Iris pigment epithelial cell (primary cell): ENCODE results near the gene TOM1L2.
A peak's percentile ranks its signal among the peaks of the same experiment; 100 is the strongest.
"Not testable (repeated sequence)": the region's sequence is repeated elsewhere in the genome, so short reads cannot be mapped to it uniquely, and the experiment has no call there.

Experiments used
- DNase-seq: peaks from one replicate; pipeline ENCODE4 v3.0.0-alpha.2; 2011; ENCODE audit warnings: low read depth

Gene TOM1L2

DNA sequence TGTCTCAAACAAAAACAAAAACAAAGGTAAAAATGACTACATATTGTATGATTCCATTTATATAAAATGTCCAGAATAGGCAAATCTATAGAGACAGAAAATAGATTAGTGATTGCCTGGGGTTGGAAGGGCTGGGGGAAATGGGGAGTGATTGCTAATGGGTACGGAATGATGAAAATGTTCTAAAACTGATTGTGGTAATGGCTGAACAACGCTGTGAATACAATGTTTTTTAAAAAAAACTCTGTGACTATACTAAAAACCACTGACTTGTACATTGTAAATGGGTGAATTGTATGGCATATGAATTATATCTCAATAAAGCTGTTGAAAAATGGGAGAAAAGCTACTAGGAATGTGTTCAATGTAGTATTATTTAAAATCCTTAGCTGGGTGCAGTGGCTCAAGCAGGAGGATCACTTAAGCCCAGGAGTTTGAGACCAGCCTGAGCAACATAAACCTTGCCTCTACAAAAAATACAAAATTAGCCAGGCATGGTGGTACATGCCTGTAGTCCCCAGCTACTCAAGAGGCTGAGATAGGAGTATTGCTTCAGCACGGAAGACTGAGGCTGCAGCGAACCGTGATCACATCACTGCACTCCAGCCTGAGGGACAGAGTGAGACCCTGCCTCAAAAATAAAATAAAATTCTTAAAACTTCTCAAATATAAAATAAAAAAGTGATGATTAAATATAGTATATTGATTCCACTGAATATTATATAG, 47.9 kb downstream of the TOM1L2 start:
- no peak for DNase-seq

DNA sequence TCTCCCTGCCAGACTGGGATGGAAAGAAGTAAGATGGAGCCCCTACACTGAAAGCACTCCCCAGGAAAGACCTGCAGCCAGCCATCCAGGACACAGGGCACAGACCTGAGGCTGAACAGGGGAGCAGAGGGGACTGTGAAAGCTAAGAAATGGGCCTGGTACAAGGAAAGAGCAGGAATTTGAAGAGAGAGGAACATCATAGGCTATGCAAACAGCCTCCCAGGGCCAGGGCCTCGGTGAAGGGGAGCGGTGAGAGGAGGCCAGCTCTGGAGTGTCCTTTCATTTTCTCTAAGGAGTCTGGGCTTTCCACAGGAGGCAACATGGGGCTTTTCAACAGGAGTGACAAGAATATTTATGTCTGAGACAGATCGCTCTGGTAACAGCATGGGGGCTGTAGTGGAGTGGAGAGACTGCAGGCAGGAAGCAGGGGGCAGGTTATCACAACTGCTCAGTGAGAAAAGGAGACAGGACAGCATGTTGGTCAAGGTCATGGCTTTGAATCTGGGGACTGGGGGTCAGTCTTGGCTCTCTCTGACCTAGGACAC, 50.1 kb downstream of the TOM1L2 start:
- no peak for DNase-seq

DNA sequence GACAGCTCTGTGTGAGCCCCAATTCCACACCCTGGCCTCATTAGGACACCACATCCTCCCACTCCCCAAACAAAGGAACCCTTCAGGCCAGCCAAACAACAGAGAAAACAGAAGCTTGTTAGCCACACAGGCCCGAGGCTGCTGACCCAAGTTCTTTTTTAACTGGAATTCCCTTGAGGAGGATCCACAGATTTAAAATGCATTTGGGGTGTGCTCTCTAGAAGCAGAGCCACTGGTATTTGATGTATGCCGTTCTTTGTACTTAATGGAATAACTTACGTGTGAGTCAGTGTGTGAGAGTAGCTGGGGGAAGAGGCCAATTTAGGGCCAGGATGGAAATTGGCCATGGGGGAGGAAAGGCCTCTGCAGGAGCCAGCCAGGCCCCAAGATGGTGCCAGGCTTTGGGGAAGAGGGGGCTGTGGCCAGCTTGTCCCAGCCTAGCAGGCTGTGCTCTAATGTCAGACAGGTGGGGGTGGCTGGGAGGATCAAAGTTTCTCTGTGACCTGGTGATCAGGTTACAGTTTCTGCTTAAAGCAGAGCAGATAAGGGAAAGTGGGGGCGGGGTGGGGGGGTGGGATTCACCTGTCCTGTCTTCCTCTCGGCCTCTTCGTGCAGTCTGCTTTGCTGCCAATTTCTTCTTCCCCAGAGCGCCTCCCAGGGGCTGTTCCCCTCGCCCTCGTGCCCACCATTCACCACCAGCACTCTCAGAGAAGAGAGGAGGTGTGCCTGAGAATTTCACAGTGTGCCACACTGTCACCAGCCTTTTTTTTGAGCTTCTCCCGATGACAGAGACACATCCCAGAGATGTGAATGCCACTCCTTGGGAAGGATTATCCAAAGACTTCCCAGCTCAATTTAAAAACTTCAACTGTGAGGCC, 50.8 kb downstream of the TOM1L2 start:
- peak; percentile 92 for DNase-seq

DNA sequence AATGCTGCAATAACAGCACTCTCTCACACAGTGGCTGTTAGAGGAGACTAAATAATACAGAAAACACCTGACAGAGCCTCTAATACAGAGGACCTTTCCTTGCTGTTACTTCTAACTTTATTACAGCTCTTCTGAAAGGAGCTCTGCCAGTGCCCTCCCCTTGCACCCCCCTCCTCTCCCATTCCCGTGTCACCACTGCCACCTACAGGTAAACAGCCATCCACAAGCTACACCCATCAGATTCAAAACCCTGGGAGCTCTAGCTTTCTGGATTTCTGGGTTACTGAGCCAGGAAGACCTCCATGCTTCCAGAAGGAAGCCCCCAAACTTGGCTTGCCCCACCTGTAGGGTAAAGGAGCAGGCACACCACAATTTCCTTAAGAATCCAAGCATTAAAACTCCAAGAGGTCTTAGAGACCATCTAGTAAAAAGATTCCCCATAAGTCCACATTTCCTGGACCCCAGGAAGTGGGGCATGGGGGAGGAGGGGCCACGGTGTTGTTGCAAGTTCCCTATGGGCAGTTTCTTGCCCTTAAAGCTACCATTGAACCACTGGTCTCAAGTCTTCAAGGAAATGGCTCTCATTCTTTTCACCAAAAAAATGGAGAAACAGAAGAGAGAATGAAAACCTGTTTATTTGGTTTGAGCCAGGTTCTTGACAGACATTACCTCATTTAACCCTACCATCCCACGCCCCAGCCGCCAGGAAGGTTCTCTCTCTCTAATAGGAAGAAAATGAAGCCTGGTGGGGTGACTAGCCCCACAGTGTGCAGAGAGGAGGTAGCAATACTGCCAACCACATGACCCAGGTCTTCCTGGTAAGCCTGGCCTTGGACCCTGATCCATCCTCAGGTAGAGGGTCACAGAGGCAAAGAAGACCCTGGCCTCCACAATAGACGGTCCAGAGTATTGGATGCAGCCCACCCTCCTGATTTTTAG, 52.8 kb downstream of the TOM1L2 start:
- peak; percentile 81 for DNase-seq

DNA sequence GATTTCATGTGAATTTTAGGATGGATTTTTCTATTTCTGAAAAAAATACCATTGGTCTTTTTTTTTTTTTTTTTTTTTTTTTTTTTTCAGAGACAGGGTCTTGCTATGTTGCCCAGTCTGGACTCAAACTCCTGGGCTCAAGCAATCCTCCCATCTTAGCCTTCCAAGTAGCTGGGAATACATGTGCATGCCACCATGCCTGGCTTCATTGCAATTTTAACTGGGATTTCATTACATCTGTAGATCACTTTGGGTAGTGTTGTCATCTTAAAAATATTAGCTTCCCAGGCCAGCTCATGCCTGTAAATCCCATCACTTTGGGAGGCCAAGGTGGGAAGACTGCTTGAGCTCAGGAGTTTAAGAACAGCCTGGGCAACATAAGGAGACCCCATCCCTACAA, 54.8 kb downstream of the TOM1L2 start:
- DNase-seq = no peak

DNA sequence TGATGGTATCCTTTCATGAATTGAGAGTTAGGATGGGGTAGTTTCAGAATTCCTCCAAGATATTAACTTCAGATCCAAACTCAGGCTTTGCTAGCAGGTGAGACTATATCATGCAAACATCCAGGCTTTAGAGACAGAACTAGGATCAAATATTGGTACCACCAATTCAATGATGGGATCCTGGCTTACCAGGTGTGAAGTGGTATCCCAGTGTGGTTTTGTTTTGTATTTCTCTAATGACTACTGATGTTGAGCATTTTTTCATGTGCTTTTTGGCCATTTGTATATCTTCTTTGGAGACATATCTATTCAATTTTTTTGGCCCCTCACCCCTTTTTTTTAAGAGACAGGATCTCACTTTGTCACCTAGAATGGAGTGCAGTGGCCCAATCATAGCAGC, 57.0 kb downstream of the TOM1L2 start:
- no peak for DNase-seq

DNA sequence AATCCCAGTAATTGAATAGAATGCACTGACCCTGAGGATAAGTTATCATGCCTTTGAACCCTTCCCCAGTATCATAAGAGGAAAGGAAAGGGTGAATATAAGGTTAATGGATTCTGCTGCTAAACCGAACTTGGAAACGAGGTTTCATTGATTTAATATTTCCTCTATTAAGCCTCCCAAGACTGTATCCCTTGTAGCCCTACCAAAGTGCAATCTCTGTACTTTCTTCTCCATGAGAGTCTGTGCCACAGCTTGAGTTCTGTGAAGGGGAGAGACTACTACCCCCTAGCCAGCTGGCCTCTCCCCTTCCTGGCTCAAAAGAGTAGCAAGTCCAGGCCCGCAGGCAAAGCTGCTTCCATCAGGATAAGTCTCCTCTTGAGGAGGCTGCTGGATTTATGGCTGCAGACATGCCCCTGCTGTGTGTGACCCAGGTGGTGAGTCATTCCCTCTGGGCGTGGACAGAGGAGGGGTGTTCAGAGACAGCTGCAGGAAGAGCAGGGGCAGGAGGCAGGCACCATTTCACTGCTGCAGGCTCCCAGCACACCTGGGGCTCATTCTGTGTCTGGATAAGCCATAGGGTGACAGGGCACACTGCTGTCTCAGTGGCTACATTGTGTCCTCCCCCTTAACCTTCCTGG, 58.4 kb downstream of the TOM1L2 start:
- DNase-seq = peak; percentile 87

DNA sequence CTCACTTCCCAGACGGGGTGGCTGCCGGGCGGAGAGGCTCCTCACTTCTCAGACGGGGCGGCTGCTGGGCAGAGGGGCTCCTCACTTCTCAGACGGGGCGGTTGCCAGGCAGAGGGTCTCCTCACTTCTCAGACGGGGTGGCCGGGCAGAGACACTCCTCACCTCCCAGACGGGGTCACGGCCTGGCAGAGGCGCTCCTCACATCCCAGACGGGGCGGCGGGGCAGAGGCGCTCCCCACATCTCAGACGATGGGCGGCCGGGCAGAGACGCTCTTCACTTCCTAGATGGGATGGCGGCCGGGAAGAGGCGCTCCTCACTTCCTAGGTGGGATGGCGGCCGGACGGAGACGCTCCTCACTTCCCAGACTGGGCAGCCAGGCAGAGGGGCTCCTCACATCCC, 59.9 kb downstream of the TOM1L2 start:
- not testable (repeated sequence) for DNase-seq

DNA sequence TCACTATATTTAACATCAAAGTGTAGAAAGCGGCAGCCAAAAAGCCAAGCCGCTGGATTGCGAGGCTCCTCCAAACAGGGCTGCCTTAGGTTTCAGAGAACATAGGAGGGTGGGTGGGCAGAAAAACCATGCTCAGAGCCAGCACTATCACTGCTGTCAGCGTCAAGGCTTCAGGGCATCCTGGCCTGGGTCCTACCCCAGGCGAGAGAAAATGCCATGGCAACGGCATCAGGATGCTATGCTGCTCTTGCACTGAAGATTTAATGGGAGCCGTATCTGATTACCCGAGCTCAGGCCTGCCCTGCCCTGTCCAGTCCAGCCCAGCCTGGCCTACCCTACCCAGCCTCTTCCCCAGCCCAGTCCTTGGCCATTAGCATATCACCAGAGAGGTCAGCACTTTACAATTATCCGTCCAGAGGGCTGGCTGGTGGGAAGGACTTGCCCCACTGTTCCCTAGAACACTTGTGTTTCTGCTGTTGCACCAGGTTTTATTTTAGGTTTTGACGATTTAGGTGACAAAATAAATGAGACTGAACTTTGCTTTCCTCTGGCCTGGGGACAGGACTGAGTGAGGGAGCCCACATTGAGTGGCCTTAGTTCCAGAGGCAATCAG, 61.1 kb downstream of the TOM1L2 start:
- no peak for DNase-seq

DNA sequence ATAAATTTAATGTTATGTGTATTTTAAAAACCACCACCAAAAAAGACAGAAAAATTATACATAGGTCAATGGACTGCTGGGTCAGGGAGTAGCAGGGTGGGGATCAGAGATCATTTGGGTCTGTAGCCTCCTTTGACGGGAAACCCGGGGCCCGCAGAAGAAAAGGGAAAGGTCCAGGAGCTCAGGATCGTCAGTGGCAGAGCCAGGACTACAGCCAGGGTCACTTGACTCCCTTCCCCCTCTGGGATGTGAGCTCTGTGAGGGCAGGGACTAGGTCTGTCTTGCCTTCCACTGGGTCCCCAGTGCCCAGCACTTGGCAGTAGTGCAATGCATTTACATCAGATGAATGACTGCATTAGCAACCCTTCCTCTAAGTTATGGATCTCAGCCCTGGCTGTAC, 62.1 kb downstream of the TOM1L2 start:
- no peak for DNase-seq

DNA sequence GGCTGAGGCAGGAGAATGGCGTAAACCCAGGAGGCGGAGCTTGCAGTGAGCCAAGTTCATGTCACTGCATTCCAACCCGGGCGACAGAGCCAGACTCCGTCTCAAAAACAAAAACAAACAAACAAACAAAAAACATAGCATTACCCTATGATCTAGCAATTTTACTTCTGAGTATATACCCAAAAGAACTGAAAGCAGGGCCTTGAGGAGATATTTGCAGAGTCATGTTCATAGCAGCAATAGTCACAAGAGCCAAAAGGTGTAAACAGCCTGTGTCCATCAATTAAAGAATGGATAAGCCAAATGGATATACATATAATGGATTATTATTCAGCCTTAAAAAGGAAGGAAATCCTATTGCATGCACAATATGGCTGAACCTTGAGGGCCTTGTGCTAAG, 63.1 kb downstream of the TOM1L2 start:
- no peak for DNase-seq

DNA sequence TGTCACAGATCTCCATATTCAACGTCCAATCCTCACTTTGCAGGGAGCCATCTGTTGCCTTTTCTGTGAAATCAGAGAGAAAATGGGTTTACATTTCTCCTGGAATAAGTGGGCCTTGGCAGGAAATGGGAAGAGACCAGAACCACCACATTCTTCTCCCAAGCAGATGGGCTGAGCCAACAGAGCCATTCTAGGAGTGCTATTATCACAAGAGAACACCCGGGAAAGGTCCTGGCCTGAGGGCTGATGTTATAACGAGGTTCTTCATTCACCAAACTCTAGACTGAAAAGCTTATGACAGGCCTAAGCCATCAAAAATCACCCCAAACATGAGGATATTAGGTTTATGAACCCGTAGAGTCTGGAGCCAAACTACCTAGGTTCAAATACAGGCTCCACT, 64.7 kb downstream of the TOM1L2 start:
- no peak for DNase-seq

DNA sequence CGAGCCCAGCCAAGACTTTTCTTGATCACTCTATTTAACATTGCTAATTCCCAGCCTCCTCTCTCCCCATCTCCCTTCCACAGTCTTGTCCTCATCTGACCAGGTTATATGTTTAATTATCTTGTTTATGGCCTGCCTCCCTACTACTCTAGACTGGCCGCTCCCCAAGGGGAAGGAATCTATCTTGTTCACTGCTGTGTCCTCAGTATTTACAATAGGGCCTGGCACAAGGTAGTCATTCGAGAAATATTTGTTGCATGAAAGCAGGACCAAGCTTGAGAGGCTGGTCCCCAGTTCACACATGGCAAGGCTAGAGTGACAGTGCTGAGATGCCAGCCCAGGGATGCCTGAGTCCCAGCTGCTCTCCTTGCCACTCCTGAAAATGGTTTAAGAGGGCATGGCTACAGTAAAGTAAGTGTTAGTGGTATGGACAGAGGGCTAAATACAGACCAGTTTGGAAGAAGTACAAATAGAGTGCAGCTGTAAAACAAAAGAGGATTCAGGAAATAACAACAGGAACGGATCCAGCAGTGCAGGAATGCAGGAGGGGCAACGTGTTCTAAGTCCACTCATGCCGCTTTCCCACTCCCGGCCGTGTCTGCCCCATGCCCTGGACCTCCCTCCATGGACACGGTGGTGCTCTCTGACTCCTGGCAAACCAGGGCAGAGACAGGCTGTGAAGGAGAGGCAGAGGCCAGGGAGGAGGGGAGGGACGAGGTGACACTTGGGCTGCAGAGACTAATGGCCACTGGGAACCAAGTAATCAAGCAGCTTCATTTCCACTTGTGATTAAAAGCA, 65.6 kb downstream of the TOM1L2 start:
- no peak for DNase-seq

DNA sequence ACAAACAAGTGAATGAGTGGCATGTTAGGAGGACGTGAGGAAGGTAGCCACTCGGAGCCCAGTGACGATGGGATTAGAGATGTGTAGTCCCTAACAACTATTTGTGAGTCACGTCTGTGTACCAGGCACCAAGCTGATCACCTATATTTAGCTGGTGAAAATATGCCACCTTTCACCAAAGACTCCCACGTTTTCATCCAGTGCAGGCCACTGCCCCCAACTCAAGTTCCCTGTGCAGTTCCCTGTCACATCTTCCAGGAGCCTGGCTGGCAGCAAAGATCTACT, 67.2 kb downstream of the TOM1L2 start:
- no peak for DNase-seq

DNA sequence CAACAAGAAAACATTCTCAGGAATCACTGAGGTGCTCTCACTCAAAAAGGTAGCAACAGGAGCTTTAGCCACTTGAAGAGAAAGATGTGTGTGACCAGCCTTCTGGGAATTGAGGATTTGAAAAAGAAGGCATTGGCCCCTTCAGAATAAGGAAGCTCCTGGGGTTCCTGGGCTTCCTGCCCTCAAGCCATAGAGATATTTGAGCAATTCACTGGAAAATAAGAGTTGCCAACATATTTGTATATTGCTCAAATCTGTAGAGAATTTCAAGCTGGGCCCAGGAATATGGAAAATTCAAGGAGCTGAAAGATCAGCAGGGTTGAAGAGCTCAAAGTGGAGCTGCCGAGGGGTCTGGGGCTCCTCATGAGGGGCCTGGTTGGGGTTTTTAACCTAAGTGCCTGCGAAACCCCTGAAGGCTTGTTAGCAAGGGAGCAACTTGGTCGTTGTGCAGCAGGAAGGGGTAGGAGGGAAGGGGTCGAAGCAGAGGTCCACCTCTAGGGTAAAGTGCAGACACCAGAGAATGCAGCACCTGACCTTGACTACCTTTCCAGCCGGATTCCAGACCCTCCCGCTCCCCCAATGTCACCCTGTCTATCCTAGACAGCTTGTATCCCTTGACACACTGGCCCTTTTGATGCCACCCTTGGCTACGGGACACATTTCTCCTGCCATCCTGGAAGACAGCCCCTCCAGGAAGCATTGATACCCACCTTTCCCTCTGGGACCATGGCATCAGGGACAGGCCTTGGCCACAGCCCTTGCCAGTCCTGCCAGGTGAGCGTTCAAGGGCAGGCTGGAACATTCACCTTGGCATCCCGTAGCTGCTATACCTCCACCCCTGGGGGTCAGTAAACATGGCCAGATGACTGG, 67.8 kb downstream of the TOM1L2 start:
- DNase-seq = no peak

DNA sequence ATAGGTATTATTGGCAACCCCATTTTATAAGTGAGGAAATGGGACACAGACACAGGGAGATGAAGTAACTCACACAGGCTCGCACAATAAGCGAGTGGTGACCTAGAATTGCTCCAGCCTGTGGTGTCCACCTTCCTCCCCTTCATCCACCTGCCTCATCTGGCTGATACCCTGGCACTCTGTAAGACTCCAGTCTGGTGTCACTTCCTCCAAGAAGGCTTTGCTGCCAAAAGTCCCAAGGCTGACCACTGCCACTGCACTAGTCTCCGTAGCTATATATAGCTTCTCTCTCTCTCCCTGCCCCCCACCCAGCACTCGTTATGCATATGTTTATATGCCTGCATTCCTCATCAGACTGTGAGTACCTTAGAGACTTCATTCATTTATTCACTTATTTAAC, 69.3 kb downstream of the TOM1L2 start:
- no peak for DNase-seq

DNA sequence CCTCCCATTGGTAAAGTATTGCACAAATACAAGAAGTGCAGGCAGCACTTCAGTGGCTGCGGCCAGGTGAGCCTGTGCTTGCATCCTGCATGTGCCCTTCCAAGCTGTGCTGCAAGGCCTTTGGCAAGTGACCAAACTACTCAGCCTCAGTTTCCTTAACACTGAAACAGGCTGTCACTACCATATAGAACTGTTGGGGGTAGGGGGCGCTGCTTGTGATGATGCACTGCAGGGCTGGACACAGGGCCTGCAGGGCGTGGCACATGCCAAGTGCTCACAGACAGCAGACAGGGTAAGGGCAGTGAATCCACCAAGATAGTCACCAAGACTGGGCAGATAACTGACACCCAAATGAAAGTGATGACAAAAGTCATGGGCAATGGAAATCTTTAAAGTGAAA, 69.8 kb downstream of the TOM1L2 start:
- DNase-seq = no peak

DNA sequence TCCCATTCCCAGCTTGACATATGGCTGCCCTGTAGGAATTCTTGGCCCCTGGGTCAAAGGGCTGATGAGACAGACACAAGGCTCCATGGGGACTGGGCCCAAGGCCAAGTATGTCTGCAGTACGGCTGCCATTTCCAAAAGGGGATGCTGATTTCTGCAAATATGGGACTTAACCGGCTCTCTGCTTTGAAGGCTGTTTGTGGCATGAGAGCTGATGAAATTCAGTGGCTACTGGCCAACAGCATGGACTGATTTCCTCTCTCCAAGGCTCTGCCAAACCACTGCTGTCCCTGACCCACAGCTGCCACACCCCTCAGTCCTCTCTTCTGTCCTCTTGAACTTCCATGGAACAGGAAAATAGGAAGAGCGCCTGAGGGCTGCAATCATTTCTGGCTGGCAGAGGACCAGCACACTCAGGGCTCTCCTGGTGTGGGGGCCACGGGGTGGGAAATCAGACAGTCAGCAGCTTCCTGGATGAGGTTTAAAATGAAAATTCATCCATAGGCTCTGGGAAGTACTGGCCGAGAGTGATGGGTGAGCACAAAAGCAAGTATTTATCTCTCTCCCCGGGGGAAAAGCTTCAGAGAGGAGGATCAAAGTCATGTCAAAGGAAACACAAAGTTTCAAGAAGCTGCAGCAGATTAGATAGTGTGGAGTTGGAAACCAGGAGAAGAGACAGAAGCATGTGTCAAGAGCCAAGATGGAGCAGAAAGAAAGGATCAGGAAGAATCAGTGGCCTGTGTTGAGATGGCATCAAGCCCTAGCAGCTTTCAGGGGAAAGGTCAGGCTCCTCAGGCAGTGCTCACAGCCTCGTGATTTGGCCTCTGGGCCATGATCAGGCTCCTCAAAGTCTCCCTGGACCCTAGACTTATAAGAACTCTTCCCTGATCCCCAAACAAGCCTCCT, 71.3 kb downstream of the TOM1L2 start:
- peak; percentile 95 for DNase-seq

DNA sequence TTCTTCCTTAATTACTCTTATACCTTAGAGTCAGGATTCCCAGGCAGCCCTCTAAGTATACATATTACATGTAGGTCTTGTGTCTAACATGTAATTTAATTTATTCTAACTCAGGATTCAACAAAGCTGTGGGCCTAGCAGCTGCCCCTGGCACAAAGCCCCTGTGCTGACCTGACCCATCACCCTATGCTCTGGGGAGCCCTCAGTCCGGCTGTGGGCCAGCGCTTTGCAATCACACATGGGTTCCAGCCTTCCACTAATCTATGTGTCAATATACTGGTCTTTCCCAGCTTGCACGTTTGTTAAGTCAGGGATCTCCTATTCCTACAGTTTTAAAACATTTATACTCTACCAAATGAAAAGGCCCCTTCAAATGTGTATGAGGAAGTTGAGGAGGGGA, 72.7 kb downstream of the TOM1L2 start:
- no peak for DNase-seq
